Jurkat, Clone E6-1 (cell line): ENCODE data around the gene SPEF2.

ENCODE experiments used
- DNase-seq: peaks from one replicate; pipeline ENCODE4 v3.0.0-alpha.2; 2011; ENCODE audit warnings: low read depth, low spot score
- H3K4me3 ChIP-seq: 2 replicates; pipeline ENCODE4 v1.5.1; 2011; ENCODE audit warnings: mild to moderate bottlenecking, low read length, control low read depth, moderate library complexity

Gene SPEF2

GRCh38 chr5:35694481-35694880 lies 76.8 kb downstream of the SPEF2 start:
- no peak for DNase-seq
- H3K4me3 ChIP-seq: no peak overlapping the region

DNA sequence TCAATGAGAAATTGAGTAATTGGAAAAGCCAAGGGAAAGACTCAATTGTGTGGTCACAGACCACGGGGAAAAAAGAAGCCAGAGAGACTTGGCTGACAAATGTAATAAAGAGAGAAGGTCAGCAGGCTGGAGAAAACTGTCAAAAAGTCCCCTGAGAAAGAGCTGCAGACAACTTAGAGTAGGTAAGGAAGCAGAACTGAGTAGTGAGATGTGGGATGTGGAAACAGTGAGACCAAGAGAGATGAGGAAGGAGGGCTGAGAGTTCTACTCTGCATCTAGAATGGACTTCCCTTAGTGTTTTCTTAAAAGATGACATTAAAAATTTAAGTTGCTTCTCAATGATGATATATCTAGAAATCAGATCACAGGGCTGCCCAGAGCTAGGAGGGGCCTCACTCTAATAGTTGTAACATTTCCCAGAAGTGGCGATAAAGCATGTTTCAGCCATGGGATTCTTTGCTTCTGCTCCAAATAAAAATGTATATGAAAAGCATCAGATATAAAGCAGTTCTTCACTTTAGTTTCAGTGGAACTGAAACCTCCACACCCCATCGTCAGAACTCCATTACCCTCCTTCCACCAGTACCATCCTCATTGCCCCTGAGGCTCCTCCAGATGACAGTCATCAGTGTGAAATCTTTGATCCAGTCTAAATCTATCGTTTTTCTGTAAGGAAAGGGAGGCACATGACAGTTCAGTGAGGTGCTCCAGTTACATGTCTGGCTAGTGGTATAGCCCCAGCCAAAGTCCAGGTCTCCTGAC lies 80.6 kb downstream of the SPEF2 start:
- DNase-seq: no peak
- no peak overlapping the region for H3K4me3 ChIP-seq

- peak; percentile 16 for DNase-seq
- no peak overlapping the region for H3K4me3 ChIP-seq
Measured at GRCh38 chr5:35707659-35708058, 90.0 kb downstream of the SPEF2 start.

DNA sequence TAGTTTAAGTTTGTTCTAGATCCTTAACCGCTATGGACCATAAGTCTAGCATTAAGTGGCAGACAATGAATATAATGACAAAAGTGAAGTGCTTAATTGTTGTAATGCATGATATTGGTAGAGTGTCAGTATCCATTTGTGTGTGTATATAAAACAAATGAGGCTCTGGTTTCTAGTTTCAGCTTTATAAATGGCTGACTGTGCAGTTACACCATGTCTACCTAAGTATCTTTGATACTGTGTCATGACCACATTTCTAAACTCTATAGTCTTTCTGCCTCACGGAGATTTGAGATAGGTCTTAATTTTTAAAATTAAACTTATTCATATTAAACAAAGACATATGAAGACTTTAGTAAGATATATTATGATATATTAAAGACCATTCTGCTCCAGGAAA lies 92.0 kb downstream of the SPEF2 start:
- DNase-seq: no peak
- no peak overlapping the region for H3K4me3 ChIP-seq

GRCh38 chr5:35717718-35718117 lies 100.1 kb downstream of the SPEF2 start:
- no peak for DNase-seq
- H3K4me3 ChIP-seq: no peak overlapping the region

GRCh38 chr5:35735718-35736117 lies 118.1 kb downstream of the SPEF2 start:
- no peak overlapping the region for H3K4me3 ChIP-seq
- no peak for DNase-seq

DNA sequence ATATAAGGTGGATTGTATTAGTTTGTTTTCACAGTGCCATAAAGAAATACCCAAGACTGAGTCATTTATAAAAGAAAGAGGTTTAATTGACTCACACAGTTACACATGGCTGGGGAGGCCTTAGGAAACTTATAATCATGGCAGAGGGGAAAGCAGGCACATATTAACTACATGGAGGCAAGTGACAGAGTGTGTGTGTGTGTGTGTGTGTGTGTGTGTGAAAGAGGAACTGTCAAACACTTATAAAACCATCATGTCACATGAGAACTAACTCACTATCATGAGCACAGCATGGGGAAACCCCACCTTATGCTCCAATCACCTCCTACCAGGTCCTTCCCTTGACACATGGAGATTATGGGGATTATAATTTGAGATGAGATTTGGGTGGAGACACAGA lies 118.6 kb downstream of the SPEF2 start:
- DNase-seq: no peak
- H3K4me3 ChIP-seq: no peak overlapping the region

- H3K4me3 ChIP-seq: no peak overlapping the region
- no peak for DNase-seq
Measured at GRCh38 chr5:35741126-35741716, 123.6 kb downstream of the SPEF2 start.

DNA sequence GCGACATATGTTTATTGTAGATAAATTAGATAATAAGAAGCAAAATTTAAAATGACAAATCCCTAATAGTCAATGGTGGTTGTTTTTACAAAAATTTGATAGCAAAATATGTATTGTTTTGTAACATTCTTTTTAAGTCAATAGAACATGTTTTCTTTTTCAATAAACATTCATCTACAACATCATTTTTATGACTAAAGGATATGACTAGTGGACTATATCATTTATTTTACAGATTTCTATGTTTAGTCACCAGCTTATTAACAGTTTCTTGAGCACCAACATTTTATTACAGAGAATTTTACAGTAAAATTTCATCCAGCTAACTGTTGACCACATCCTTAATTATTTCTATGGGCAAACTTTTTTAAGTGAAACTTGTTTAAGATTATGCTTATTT lies 124.3 kb downstream of the SPEF2 start:
- no peak for DNase-seq
- no peak overlapping the region for H3K4me3 ChIP-seq

- DNase-seq: no peak
- no peak overlapping the region for H3K4me3 ChIP-seq
Measured at GRCh38 chr5:35743644-35744043, 126.0 kb downstream of the SPEF2 start.

GRCh38 chr5:35745193-35745592 lies 127.5 kb downstream of the SPEF2 start:
- H3K4me3 ChIP-seq: no peak overlapping the region
- no peak for DNase-seq

DNA sequence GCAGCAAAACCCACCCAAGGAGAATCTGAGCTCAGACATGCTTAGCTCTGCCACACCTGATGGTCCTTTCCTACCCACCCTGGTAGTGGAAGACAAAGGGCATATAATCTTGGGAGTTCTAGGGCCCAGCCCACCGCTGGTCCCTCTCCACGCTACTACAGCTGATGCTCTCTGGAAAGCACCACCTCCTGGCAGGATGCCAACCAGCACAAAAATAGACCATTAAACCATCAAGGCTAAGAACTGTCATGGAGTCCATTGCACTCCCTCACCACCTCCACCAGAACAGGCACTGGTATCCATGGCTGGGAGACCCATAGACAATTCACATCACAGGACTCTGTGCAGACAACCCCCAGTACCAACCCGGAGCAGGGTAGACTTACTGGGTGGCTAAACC lies 128.0 kb downstream of the SPEF2 start:
- H3K4me3 ChIP-seq: no peak overlapping the region
- DNase-seq: no peak

GRCh38 chr5:35752012-35752411 lies 134.3 kb downstream of the SPEF2 start:
- DNase-seq: no peak
- H3K4me3 ChIP-seq: no peak overlapping the region

DNA sequence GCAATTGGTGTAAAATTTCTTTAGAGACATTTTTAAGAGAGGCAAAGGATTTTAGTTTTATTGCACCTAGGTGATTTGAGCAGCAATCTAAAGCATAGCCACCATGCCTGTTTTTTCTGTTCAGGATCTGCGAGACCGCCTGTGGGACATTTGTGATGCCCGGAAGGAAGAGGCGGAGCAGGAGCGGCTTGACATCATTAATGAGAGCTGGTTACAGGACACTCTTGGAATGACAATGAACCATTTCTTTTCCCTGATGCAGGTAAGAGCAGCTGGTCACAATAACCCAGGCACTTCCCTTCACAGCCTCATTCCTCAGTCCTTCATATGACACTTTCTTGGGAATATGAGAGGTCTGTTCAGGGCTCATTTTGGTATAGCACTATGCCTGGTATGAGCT lies 135.8 kb downstream of the SPEF2 start:
- H3K4me3 ChIP-seq: no peak overlapping the region
- no peak for DNase-seq

- H3K4me3 ChIP-seq: no peak overlapping the region
- DNase-seq: no peak
Measured at GRCh38 chr5:35754481-35754880, 136.8 kb downstream of the SPEF2 start.

DNA sequence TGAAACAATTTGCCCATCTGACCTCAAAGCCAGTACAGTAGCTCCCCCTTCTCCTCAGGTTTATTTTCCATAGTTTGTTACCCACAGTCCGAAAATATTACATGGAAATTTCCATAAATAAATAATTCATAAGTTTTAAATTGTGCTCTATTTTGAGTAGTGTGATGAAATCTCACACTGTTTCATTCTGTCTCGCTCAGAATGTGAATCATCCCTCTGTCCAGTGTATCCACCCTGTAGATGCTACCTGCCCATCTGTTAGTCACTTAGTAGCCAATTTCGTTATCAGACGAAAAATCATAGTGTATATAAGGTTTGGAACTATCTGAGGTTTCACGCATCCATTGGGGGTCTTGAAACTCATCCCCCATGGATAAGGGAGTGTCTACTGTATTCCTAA lies 138.3 kb downstream of the SPEF2 start:
- no peak for DNase-seq
- no peak overlapping the region for H3K4me3 ChIP-seq

DNA sequence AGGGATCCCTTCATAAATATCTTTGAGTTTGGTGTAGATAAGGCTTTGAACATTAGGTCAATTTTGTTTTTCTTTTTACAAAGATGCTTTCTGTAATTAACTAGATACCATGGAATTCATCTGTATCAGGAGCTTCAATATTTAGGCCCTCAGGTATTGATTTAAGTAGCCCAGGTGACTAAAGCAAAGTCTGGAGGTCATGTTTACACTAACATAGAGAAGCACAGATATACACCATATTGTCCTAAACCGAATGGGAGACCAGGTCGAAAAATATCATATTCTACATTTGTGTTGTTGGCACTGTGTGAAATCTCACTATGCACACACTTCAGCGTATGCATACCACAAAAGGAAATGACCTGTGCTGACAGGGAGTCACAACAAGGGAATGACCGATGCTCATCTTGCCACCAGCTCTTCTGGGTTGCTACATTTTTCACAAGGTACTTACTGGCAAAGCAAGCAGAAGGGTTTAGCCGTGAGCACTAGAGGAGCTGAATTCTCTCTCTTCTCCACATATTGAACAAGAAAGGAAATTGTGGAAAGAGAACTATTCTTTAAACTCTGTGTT lies 140.6 kb downstream of the SPEF2 start:
- no peak overlapping the region for H3K4me3 ChIP-seq
- no peak for DNase-seq

DNA sequence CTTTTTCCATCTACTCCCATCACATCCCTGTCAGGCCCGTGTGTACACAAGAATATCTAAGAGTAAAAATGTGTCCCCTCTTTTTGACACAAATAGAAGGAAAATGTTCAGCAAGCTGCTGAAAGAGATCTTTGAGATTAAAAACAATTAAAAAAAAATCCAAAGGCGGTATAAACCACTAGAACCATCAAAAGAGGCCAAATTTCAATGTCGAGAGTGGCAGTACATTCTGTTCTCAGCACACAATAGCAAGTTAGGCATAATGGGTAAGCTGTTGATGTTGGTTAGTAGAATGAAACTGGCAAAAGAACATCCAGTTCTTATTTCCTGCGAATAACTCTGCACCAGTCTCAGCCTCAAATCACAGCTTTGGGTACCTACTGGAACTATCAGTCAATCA lies 143.9 kb downstream of the SPEF2 start:
- no peak overlapping the region for H3K4me3 ChIP-seq
- no peak for DNase-seq

- DNase-seq: no peak
- H3K4me3 ChIP-seq: no peak overlapping the region
Measured at GRCh38 chr5:35762368-35762767, 144.7 kb downstream of the SPEF2 start.

- H3K4me3 ChIP-seq: no peak overlapping the region
- DNase-seq: no peak
Measured at GRCh38 chr5:35765921-35766320, 148.3 kb downstream of the SPEF2 start.

DNA sequence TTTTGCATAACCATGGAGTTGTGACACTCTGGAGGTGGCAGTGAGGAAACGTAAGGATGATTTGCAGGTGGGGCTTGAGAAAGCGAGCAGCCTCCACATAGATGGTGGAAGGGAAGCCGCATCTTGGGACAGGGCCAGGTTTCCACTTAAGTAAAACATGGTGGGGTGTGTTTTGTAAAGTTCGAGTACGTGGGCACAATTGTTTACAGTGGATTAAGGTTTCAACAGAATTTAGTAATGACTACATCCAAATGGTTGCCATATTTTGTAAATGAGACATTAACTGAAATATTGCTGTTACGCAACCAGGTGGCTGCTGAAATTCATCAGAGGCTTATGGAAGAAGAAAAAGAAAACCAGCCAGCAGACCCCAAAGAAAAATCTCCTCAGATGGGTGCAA lies 153.6 kb downstream of the SPEF2 start:
- DNase-seq: no peak
- H3K4me3 ChIP-seq: no peak overlapping the region
